Stomach (tissue), 4 donors: Measurements from ENCODE around the gene SLC39A2.

Source experiments
- EP300 ChIP-seq: sonication (generic); formaldehyde crosslinking; IDR thresholded peaks from one replicate; pipeline ENCODE4 v1.6.1; 2017; ENCODE audit warnings: antibody characterized with exemption
- POLR2A ChIP-seq, 4 donors: fragments of 450-650 bp; IDR thresholded peaks; one replicate each; pipeline ENCODE4 v1.6.1; 2016; ENCODE audit warnings: antibody characterized with exemption in 4 of 4, control low read depth in 2 of 4, mild to moderate bottlenecking in 1 of 4, moderate library complexity in 1 of 4
- POLR2AphosphoS5 ChIP-seq, 3 donors: sonication (generic); formaldehyde crosslinking; IDR thresholded peaks; one replicate each; pipeline ENCODE4 v1.6.1; 2016; ENCODE audit warnings: antibody characterized with exemption in 3 of 3
- TF ChIP-seq, protein P1 (sequence below), 7 experiments: fragments of 450-650 bp in 4 of 7; fragments of 200-600 bp in 3 of 7; sonication (generic) in 3 of 7; IDR thresholded peaks; one replicate each; pipeline ENCODE4 v1.5.1; 2016 to 2019; ENCODE audit warnings: antibody characterized with exemption in 7 of 7, control low read depth in 2 of 7, mild to moderate bottlenecking in 1 of 7

DNA sequence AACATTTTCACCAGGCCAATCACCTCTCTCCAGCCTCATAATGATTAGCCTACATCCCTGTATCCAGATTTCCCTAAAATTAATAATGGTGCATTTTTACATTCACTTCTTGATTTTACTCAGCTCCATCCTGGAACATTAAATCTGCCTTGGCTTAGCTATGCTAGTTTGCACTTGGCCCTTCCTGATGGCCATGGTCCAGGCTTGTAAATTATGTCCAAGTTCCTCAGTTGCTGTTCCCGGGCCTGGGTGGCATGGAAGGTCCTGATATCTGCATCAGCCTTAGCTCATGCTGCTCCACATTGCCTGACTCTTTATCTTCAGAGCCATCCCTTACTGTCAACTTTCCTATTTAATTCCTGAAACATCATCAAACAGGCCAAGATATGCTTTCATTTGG lies 20.4 kb upstream of the SLC39A2 start:
- TF ChIP-seq POLR2A (IDR thresholded peaks at IDR 0.05) (no peak), EP300 (no peak), POLR2AphosphoS5 (IDR thresholded peaks at IDR 0.05) (no peak)
- TF ChIP-seq, protein P1, sequence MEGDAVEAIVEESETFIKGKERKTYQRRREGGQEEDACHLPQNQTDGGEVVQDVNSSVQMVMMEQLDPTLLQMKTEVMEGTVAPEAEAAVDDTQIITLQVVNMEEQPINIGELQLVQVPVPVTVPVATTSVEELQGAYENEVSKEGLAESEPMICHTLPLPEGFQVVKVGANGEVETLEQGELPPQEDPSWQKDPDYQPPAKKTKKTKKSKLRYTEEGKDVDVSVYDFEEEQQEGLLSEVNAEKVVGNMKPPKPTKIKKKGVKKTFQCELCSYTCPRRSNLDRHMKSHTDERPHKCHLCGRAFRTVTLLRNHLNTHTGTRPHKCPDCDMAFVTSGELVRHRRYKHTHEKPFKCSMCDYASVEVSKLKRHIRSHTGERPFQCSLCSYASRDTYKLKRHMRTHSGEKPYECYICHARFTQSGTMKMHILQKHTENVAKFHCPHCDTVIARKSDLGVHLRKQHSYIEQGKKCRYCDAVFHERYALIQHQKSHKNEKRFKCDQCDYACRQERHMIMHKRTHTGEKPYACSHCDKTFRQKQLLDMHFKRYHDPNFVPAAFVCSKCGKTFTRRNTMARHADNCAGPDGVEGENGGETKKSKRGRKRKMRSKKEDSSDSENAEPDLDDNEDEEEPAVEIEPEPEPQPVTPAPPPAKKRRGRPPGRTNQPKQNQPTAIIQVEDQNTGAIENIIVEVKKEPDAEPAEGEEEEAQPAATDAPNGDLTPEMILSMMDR (IDR thresholded peaks at IDR 0.05): no peak
